Mesenteric fat pad (tissue), 1 donor: ENCODE data around the gene KIF12. TPM values are rescaled to one million over a fixed set of nuclear protein-coding genes. Genes with fewer than 3 reads are reported as not detected.
"Not testable (repeated sequence)": the region's sequence is repeated elsewhere in the genome, so short reads cannot be mapped to it uniquely, and the experiment has no call there.

ENCODE experiments used
- DNase-seq: peaks from one replicate; pipeline ENCODE4 v3.0.0-alpha.2; 2020; ENCODE audit warnings: low spot score
- long read RNA-seq: library from polyadenylated mRNA; unstranded; transcript quantifications from one replicate; pipeline ENCODE4 v2.0.0, GENCODE V29; 2020
- total RNA-seq: library from RNA; stranded (reverse); fragmentation: NEBNext Ultra II Directional; extraction: Animal tissue kit (Norgen Biotek cat#: 25700); gene quantifications from one replicate; pipeline ENCODE4 v1.2.1, GENCODE V29; 2021
- donor health status: DM: yes; HTN: yes; CAD: no.

Gene KIF12
- 0.84 TPM for total RNA-seq
- long read RNA-seq, partial matches to known transcripts = 1 of 1 reads
- long read RNA-seq, other reads (novel, unspliced or antisense) = 0 of 1 reads

- DNase-seq = peak; percentile 88
Observed at GRCh38 chr9:114098936-114099668, at the start of gene KIF12. Gene KIF12 (minus strand): TSS chr9:114099292. CDS start chr9:114099276, 16 bp downstream.

GRCh38 chr9:114146735-114147134 lies 47.6 kb upstream of the KIF12 start:
- DNase-seq = no peak

GRCh38 chr9:114143234-114143633 lies 44.1 kb upstream of the KIF12 start:
- DNase-seq = no peak

GRCh38 chr9:114141553-114142402 lies 42.7 kb upstream of the KIF12 start:
- DNase-seq = no peak

- no peak for DNase-seq
Observed at GRCh38 chr9:114140850-114141249, 41.8 kb upstream of the KIF12 start.

- no peak for DNase-seq
Observed at GRCh38 chr9:114140401-114140800, 41.3 kb upstream of the KIF12 start.

GRCh38 chr9:114139071-114139470 lies 40.0 kb upstream of the KIF12 start:
- DNase-seq = no peak

- no peak for DNase-seq
Observed at GRCh38 chr9:114138552-114138971, 39.5 kb upstream of the KIF12 start.

- no peak for DNase-seq
Observed at GRCh38 chr9:114137831-114138230, 38.7 kb upstream of the KIF12 start.

GRCh38 chr9:114134827-114135396 lies 35.8 kb upstream of the KIF12 start:
- no peak for DNase-seq

- no peak for DNase-seq
Observed at GRCh38 chr9:114132550-114132918, 33.4 kb upstream of the KIF12 start.

GRCh38 chr9:114131808-114132549 lies 32.9 kb upstream of the KIF12 start:
- DNase-seq = no peak

GRCh38 chr9:114130624-114131277 lies 31.7 kb upstream of the KIF12 start:
- DNase-seq = no peak

- no peak for DNase-seq
Observed at GRCh38 chr9:114130141-114130540, 31.0 kb upstream of the KIF12 start.

GRCh38 chr9:114128759-114129158 lies 29.7 kb upstream of the KIF12 start:
- DNase-seq = not testable (repeated sequence)

- no peak for DNase-seq
Observed at GRCh38 chr9:114126247-114127060, 27.4 kb upstream of the KIF12 start.

GRCh38 chr9:114125476-114126013 lies 26.5 kb upstream of the KIF12 start:
- peak; percentile 67 for DNase-seq

- peak; percentile 81 for DNase-seq
Observed at GRCh38 chr9:114124666-114125475, 25.8 kb upstream of the KIF12 start.

GRCh38 chr9:114124138-114124537 lies 25.0 kb upstream of the KIF12 start:
- no peak for DNase-seq
